Neural progenitor cell (in vitro differentiated cells): ENCODE results near the gene ENPEP.

ENCODE experiments used
- EZH2 ChIP-seq: fragments of 200-600 bp; sonication (generic); IDR thresholded peaks from 2 replicates; pipeline ENCODE4 v1.6.1; 2017; ENCODE audit warnings: antibody characterized with exemption, mild to moderate bottlenecking, moderate library complexity
- TF ChIP-seq, protein P1 (sequence below): fragments of 200-600 bp; sonication (generic); IDR thresholded peaks from 2 replicates; pipeline ENCODE4 v1.5.1; 2017; ENCODE audit warnings: antibody characterized with exemption, mild to moderate bottlenecking

DNA sequence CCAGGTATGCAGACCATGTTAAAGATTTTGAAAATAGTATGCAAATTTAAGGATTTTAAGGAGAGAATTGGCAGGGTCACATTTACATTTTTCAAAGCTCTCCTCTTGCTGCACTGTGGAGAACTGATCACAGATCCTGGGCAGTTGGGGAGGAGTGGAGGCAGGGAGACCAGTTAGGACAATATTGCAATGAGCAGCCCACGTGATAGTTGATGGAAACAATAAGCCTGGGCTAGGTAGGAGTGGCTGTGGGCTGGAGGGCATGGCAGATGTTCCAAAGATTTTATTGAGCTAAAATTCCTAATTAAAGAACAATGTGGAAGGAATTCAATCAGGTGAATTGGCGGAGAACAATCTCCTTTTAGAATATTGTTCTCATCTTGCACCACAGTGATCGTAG lies 50.6 kb downstream of the ENPEP start:
- TF ChIP-seq, protein P1, sequence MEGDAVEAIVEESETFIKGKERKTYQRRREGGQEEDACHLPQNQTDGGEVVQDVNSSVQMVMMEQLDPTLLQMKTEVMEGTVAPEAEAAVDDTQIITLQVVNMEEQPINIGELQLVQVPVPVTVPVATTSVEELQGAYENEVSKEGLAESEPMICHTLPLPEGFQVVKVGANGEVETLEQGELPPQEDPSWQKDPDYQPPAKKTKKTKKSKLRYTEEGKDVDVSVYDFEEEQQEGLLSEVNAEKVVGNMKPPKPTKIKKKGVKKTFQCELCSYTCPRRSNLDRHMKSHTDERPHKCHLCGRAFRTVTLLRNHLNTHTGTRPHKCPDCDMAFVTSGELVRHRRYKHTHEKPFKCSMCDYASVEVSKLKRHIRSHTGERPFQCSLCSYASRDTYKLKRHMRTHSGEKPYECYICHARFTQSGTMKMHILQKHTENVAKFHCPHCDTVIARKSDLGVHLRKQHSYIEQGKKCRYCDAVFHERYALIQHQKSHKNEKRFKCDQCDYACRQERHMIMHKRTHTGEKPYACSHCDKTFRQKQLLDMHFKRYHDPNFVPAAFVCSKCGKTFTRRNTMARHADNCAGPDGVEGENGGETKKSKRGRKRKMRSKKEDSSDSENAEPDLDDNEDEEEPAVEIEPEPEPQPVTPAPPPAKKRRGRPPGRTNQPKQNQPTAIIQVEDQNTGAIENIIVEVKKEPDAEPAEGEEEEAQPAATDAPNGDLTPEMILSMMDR = no peak
- TF ChIP-seq EZH2 = no peak
